Breast epithelium (tissue), 3 donors: ENCODE results near the gene UBAP1L.

ENCODE experiments used
- POLR2A ChIP-seq: fragments of 450-650 bp; IDR thresholded peaks from one replicate; pipeline ENCODE4 v1.6.1; 2016; ENCODE audit warnings: antibody characterized with exemption, mild to moderate bottlenecking, moderate library complexity
- POLR2AphosphoS5 ChIP-seq, 3 donors: sonication (generic); formaldehyde crosslinking; IDR thresholded peaks; one replicate each; pipeline ENCODE4 v1.6.1; 2017; ENCODE audit warnings: antibody characterized with exemption in 3 of 3
- TF ChIP-seq, protein P1 (sequence below), 3 donors: fragments of 450-650 bp; IDR thresholded peaks; one replicate each; pipeline ENCODE4 v1.5.1; 2016 to 2017; ENCODE audit warnings: antibody characterized with exemption in 3 of 3, mild to moderate bottlenecking in 3 of 3, moderate library complexity in 3 of 3

DNA sequence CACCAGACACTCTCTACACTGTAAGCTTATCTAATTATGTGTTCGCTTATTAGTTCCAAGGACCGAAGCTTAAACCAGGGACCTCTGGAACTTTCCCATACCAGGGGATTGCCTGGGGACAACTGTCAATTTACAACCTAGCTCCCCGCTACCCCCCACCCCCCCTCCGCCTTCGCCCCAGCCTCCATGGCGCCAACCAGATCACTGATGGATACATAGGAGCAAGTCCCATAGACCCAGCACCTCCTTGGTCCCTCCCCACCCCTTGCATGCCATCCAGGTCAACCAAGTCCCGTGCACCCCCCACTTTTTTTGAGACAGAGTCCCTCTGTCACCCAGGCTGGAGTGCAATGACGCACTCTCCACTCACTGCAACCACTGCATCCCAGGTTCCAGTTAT lies 19.5 kb upstream of the UBAP1L start:
- TF ChIP-seq POLR2A (no peak), POLR2AphosphoS5 (IDR thresholded peaks at IDR 0.05) (no peak)
- TF ChIP-seq, protein P1, sequence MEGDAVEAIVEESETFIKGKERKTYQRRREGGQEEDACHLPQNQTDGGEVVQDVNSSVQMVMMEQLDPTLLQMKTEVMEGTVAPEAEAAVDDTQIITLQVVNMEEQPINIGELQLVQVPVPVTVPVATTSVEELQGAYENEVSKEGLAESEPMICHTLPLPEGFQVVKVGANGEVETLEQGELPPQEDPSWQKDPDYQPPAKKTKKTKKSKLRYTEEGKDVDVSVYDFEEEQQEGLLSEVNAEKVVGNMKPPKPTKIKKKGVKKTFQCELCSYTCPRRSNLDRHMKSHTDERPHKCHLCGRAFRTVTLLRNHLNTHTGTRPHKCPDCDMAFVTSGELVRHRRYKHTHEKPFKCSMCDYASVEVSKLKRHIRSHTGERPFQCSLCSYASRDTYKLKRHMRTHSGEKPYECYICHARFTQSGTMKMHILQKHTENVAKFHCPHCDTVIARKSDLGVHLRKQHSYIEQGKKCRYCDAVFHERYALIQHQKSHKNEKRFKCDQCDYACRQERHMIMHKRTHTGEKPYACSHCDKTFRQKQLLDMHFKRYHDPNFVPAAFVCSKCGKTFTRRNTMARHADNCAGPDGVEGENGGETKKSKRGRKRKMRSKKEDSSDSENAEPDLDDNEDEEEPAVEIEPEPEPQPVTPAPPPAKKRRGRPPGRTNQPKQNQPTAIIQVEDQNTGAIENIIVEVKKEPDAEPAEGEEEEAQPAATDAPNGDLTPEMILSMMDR (IDR thresholded peaks at IDR 0.05): no peak
